ENCODE results near the gene SSC5D. TPM values are rescaled to one million over a fixed set of nuclear protein-coding genes. Genes with fewer than 3 reads are reported as not detected.

Gene SSC5D
- total RNA-seq, 1 experiment from 2014 or later: 9.4 TPM

- DNase-seq (ENCODE audit: low spot score): no peak
- in situ Hi-C loops (cut with HindIII; ENCODE audit: low sequenced_read_pairs): no loop called here
These were observed 55.3 kb downstream of the SSC5D start for GRCh38 chr19:55543567-55543966.

- in situ Hi-C loops (cut with HindIII; ENCODE audit: low sequenced_read_pairs): no loop called here
These were observed 55.8 kb downstream of the SSC5D start for GRCh38 chr19:55544014-55544413.

GRCh38 chr19:55544776-55545439 is 56.7 kb downstream of the SSC5D start:
- in situ Hi-C loops (cut with HindIII; ENCODE audit: low sequenced_read_pairs): no loop called here
- DNase-seq (ENCODE audit: low spot score): no peak

More at GRCh38 chr19:55544014-55544413, 55.8 kb downstream of the SSC5D start:
- no peak for DNase-seq (ENCODE audit: low spot score)

GRCh38 chr19:55545443-55545842 is 57.2 kb downstream of the SSC5D start, which contains the start of gene SBK3:
TSS of gene SBK3 (minus strand) at chr19:55545543. CDS start at chr19:55545543, 0 bp downstream.
- DNase-seq (ENCODE audit: low spot score): no peak
- in situ Hi-C loops (cut with HindIII; ENCODE audit: low sequenced_read_pairs): no loop called here

- no peak for DNase-seq (ENCODE audit: low spot score)
- in situ Hi-C loops (cut with HindIII; ENCODE audit: low sequenced_read_pairs): no loop called here
These were observed 57.8 kb downstream of the SSC5D start for GRCh38 chr19:55546011-55546410.

- in situ Hi-C loops (cut with HindIII; ENCODE audit: low sequenced_read_pairs): no loop called here
- no peak for DNase-seq (ENCODE audit: low spot score)
These were observed 58.8 kb downstream of the SSC5D start for GRCh38 chr19:55546822-55547614.

- peak; percentile 65 for DNase-seq (ENCODE audit: low spot score)
- in situ Hi-C loops (cut with HindIII; ENCODE audit: low sequenced_read_pairs): no loop called here
These were observed 61.5 kb downstream of the SSC5D start for GRCh38 chr19:55549500-55550320.

GRCh38 chr19:55550321-55550650 is 62.0 kb downstream of the SSC5D start:
- no peak for DNase-seq (ENCODE audit: low spot score)
- in situ Hi-C loops (cut with HindIII; ENCODE audit: low sequenced_read_pairs): no loop called here

- no peak for DNase-seq (ENCODE audit: low spot score)
- in situ Hi-C loops (cut with HindIII; ENCODE audit: low sequenced_read_pairs): no loop called here
These were observed 64.0 kb downstream of the SSC5D start for GRCh38 chr19:55552206-55552605.

- no peak for DNase-seq (ENCODE audit: low spot score)
- in situ Hi-C loops (cut with HindIII; ENCODE audit: low sequenced_read_pairs): no loop called here
These were observed 64.4 kb downstream of the SSC5D start for GRCh38 chr19:55552620-55553019.

- in situ Hi-C loops (cut with HindIII; ENCODE audit: low sequenced_read_pairs): no loop called here
These were observed 65.3 kb downstream of the SSC5D start for GRCh38 chr19:55553217-55554182.

GRCh38 chr19:55554302-55554701 is 66.1 kb downstream of the SSC5D start:
- peak; percentile 55 for DNase-seq (ENCODE audit: low spot score)
- in situ Hi-C loops (cut with HindIII; ENCODE audit: low sequenced_read_pairs): no loop called here

More at GRCh38 chr19:55553217-55554182, 65.3 kb downstream of the SSC5D start:
- DNase-seq (ENCODE audit: low spot score): no peak

GRCh38 chr19:55554741-55555152 is 66.5 kb downstream of the SSC5D start:
- peak; percentile 56 for DNase-seq (ENCODE audit: low spot score)
- in situ Hi-C loops (cut with HindIII; ENCODE audit: low sequenced_read_pairs): no loop called here

GRCh38 chr19:55559684-55560083 is 71.4 kb downstream of the SSC5D start:
- in situ Hi-C loops (cut with HindIII; ENCODE audit: low sequenced_read_pairs): no loop called here
- peak; percentile 69 for DNase-seq (ENCODE audit: low spot score)

GRCh38 chr19:55563261-55563690 is 75.0 kb downstream of the SSC5D start:
- in situ Hi-C loops (cut with HindIII; ENCODE audit: low sequenced_read_pairs): no loop called here

GRCh38 chr19:55566823-55567222 is 78.6 kb downstream of the SSC5D start:
- in situ Hi-C loops (cut with HindIII; ENCODE audit: low sequenced_read_pairs): no loop called here

More at GRCh38 chr19:55563261-55563690, 75.0 kb downstream of the SSC5D start:
- peak; percentile 97 for DNase-seq (ENCODE audit: low spot score)

GRCh38 chr19:55567708-55568328 is 79.6 kb downstream of the SSC5D start:
- in situ Hi-C loops (cut with HindIII; ENCODE audit: low sequenced_read_pairs): no loop called here
- DNase-seq (ENCODE audit: low spot score): no peak

More at GRCh38 chr19:55566823-55567222, 78.6 kb downstream of the SSC5D start:
- DNase-seq (ENCODE audit: low spot score): no peak
